ENCODE measurements around the gene PTGDR2. TPM values are rescaled to one million over a fixed set of nuclear protein-coding genes. Genes with fewer than 3 reads are reported as not detected.

The PTGDR2 gene
- total and polyA plus RNA-seq, 4 donors = 0.08 to 7.1 (median 0.32) TPM

Other genes with a start within 250 kb of the PTGDR2 start
- gene MS4A8, start 156.3 kb downstream of the PTGDR2 start, total RNA-seq = not detected
- gene MS4A8, start 156.3 kb downstream of the PTGDR2 start, polyA plus RNA-seq = under 1 TPM in 1 of 2 donors, not detected in 1; 0.08 TPM
- not detected for gene MS4A18, start 131.2 kb downstream of the PTGDR2 start, total RNA-seq
- not detected for gene MS4A18, start 131.2 kb downstream of the PTGDR2 start, polyA plus RNA-seq
- gene MS4A15, start 99.1 kb downstream of the PTGDR2 start, total RNA-seq = not detected
- gene MS4A15, start 99.1 kb downstream of the PTGDR2 start, polyA plus RNA-seq = not detected
- not detected for gene MS4A10, start 70.6 kb downstream of the PTGDR2 start, total RNA-seq
- gene MS4A10, start 70.6 kb downstream of the PTGDR2 start, polyA plus RNA-seq = not detected
- gene CCDC86, start 13.8 kb downstream of the PTGDR2 start, total RNA-seq = 1 to 10 TPM; 5.0 to 5.2 TPM
- 1 to 10 TPM; 6.2 to 9.4 TPM for gene CCDC86, start 13.8 kb downstream of the PTGDR2 start, polyA plus RNA-seq
- gene ZP1, start 11.6 kb upstream of the PTGDR2 start, total RNA-seq = not detected
- not detected for gene ZP1, start 11.6 kb upstream of the PTGDR2 start, polyA plus RNA-seq
- 10 to 100 TPM; 36.2 to 44.6 TPM for gene PRPF19, start 50.6 kb upstream of the PTGDR2 start, total RNA-seq
- gene PRPF19, start 50.6 kb upstream of the PTGDR2 start, polyA plus RNA-seq = 10 to 100 TPM; 25.4 to 57.1 TPM
- gene TMEM109, start 58.2 kb upstream of the PTGDR2 start, total RNA-seq = 10 to 100 TPM; 20.6 to 21.2 TPM
- 10 to 100 TPM; 40.0 to 40.3 TPM for gene TMEM109, start 58.2 kb upstream of the PTGDR2 start, polyA plus RNA-seq
- 1 to 10 TPM; 1.0 to 1.6 TPM for gene TMEM132A, start 68.5 kb upstream of the PTGDR2 start, total RNA-seq
- gene TMEM132A, start 68.5 kb upstream of the PTGDR2 start, polyA plus RNA-seq = 1 to 10 TPM in 1 of 2 donors, under 1 TPM in 1; 0.60 to 1.1 TPM
- gene SLC15A3, start 96.2 kb upstream of the PTGDR2 start, total RNA-seq = 10 to 100 TPM in 1 of 2 donors, 1 to 10 TPM in 1; 9.0 to 20.9 TPM
- 10 to 100 TPM; 13.1 to 19.6 TPM for gene SLC15A3, start 96.2 kb upstream of the PTGDR2 start, polyA plus RNA-seq
- under 1 TPM; 0.42 to 0.59 TPM for gene CD6, start 115.7 kb upstream of the PTGDR2 start, total RNA-seq
- under 1 TPM; 0.31 to 0.48 TPM for gene CD6, start 115.7 kb upstream of the PTGDR2 start, polyA plus RNA-seq
- under 1 TPM; 0.09 to 0.25 TPM for gene CD5, start 246.5 kb upstream of the PTGDR2 start, total RNA-seq
- gene CD5, start 246.5 kb upstream of the PTGDR2 start, polyA plus RNA-seq = under 1 TPM; 0.21 to 0.23 TPM

Measured in liver (tissue), 4 donors.